Measurements from ENCODE around the gene TYW5.

The TYW5 gene

GRCh38 chr2:199912553-199913114 lies 42.7 kb downstream of the TYW5 start:
- peak; percentile 22 for DNase-seq

DNA sequence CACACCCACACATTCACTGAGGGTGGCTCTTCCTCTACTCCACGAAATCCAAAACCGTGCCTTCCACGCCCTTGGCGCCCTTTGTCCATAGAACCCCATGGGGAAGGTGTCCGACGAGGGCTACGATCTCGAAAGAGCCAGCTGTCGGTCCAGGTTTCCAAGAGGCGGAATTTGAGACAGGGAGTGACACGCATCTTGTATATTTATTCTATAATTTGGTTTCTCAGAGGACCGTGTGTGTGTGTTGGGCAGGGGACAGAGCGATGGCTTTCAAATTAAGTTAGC lies 43.5 kb downstream of the TYW5 start:
- no peak for DNase-seq

DNA sequence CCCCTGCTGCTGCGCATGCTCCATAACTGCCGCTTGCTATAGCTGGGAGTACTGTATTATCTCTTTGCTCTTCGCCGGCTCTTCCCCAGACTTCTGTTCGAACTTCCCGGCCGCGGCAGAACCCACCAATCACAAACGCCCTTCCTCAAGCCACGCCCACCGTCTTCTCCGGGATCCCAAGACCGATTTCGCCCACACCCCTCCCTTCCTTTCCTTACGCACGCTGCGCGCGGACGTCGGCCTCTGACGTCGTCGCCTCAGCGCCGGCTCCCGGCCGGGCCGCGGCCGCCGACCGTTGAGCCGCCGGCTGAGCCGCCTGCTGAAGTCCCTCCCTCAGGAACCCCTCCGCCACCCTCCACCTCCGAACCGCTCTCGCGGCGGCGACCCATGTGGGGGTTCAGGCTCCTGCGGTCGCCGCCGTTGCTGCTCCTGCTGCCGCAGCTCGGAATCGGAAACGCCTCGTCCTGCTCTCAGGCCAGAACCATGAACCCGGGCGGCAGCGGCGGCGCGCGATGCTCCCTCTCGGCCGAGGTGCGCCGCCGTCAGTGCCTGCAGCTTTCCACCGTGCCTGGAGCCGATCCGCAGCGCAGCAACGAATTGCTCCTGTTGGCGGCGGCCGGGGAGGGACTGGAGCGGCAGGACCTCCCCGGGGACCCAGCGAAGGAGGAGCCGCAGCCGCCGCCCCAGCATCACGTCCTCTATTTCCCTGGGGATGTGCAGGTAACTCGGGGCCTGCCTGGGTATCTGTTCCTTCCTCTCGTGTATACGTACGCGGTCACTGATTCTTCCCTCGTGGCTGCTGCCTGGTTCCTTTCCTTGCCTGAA lies 44.0 kb downstream of the TYW5 start, which contains the start of gene C2orf69:
Gene C2orf69 (plus strand): TSS at position 242 of the 825 bp plus-strand sequence. CDS start 146 bp downstream, at position 388.
- peak; percentile 95 for DNase-seq

GRCh38 chr2:199910338-199911051 lies 44.8 kb downstream of the TYW5 start:
- DNase-seq: no peak

DNA sequence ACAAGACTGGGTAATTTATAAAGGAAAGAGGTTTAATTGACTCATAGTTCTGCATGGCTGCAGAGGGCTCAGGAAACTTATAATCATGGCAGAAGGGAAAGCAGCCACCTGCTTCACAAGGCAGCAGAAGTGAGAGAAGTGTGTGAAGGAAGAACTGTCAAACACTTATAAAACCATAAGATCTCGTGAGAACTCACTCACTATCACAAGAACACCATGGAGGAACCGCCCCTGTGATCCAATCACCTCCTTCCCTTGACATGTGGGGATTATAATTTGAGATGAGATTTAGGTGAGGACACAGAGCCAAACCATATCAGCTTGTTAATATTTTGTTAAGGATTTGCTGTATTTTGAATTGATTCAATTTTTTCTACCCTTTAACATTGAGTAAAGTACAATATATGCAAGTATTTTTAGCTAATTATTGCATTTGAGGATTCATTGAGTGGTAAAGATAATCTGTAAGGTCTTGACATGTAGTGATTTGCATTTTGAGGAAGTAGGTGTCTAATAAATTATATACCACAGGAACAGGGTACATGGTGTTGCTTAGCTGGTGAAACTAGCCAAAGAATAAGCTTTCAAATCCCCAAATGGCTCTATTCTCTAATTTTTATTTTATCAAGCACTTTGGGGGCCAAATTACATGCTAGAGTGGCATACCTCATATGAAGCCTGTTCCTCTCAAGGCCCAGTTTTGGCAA lies 48.1 kb downstream of the TYW5 start:
- no peak for DNase-seq

DNA sequence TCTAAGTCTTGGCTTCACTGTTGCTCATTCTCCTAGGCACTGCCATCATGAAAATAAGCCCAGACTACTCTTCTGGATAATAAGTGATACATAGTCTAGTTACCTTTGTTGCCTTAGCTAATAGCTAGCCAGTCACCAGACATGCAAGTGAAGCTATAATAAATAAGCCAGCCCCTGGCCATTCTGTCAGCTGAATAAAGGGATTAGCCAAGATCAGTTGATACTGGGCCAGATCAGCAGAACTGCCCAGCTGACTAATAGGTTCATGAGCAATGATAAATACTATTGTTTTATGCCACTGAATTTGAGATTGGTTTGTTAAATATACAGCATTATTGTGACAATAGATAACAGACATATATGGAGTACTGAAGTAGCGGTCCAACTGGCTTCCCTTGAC lies 52.2 kb downstream of the TYW5 start:
- DNase-seq: no peak

DNA sequence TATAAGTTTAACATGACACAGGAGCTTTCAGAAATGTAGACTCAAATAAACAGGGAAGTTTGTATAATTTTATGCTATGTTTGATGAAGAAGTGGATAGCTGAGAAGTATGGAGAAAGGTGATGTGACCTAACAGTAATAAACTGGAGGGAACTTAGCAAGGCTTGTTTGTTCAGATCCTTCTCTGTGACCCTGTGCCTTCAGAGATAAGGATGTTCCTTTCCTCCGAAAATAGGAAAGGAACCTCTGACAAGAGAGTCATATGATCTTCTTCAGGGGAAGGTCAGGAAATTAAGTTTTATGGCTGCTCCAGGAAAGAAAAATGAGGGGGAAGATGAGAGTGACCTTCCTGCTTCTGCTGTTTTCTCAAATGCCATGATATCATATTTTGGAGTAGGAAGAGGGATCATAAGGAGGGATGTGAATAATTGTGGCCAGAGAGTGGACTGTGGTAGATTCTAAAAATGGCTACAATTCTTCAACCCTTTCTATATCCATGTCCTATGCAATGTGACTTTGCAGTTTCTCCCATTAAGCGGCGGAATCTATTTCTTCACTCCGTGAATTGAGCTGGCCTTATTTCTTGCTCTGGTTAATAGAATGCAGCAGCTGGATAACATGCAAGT lies 52.7 kb downstream of the TYW5 start:
- DNase-seq: no peak

- no peak for DNase-seq
These were observed 53.3 kb downstream of the TYW5 start for GRCh38 chr2:199901942-199902341.

GRCh38 chr2:199896617-199897016 lies 58.7 kb downstream of the TYW5 start:
- DNase-seq: no peak

GRCh38 chr2:199895406-199895805 lies 59.9 kb downstream of the TYW5 start:
- DNase-seq: no peak

- DNase-seq: no peak
These were observed 71.6 kb downstream of the TYW5 start for GRCh38 chr2:199883474-199884212.

DNA sequence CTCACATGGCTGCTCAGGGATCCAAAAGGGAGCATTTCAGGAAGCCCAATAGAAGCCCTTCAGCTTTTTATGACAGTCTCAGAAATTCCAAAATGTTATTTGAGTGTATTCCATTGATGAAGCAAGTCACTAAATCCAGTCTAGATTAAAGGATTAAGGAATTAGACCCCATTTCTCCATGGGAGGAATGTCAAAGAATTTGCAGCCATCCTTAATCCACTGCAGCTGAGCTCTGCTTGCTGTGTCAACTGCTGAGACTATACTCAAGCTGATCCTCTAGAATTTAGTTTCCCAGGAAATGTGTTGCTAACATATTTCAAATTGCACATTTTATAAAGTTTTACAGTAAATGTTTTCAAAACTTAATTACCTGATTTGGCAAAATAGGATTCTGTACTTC lies 72.6 kb downstream of the TYW5 start:
- no peak for DNase-seq
